GM13977 (cell line): ENCODE measurements around the gene ILF2.

Source experiments
- DNase-seq: peaks from one replicate; pipeline ENCODE4 v3.0.0; 2012; ENCODE audit warnings: low spot score
- CTCF ChIP-seq: IDR thresholded peaks from 2 replicates; pipeline ENCODE4 v1.5.1; 2012; ENCODE audit warnings: mild to moderate bottlenecking, control low read depth; ENCODE audit not compliant: insufficient read depth; ENCODE audit errors: extremely low read depth, missing control alignments
- in situ Hi-C: fragments of 300-500 bp; cut with MboI; formaldehyde crosslinking; loops from one replicate; pipeline ENCODE4 v1.12.0; 2022; ENCODE audit warnings: low sequenced_read_pairs, low pct_unique_long_range_greater_than_20kb, mixed read lengths, inconsistent platforms; ENCODE audit not compliant: unreplicated experiment

Gene ILF2

GRCh38 chr1:153628638-153629342 lies 42.0 kb downstream of the ILF2 start:
- no peak for DNase-seq
- in situ Hi-C loops = no loop called here
- no peak for TF ChIP-seq CTCF

- no peak for DNase-seq
- in situ Hi-C loops = no loop called here
- no peak for TF ChIP-seq CTCF
Measured at GRCh38 chr1:153627715-153628626, 42.8 kb downstream of the ILF2 start, which contains the start of gene S100A1. Gene S100A1, plus strand, starts transcription at chr1:153628434. Its CDS starts 2,088 bp downstream, at chr1:153630522.

- in situ Hi-C loops = no loop called here
- peak; percentile 54 for TF ChIP-seq CTCF
- no peak for DNase-seq
Measured at GRCh38 chr1:153626904-153627714, 43.7 kb downstream of the ILF2 start, which contains the start of gene S100A13. Gene S100A13, minus strand, starts transcription at chr1:153627505. Its CDS starts 1,033 bp downstream, at chr1:153626472.

GRCh38 chr1:153626477-153626903 lies 44.3 kb downstream of the ILF2 start:
- in situ Hi-C loops = no loop called here
- DNase-seq = no peak
- no peak for TF ChIP-seq CTCF

- no peak for TF ChIP-seq CTCF
- no peak for DNase-seq
- in situ Hi-C loops = no loop called here
Measured at GRCh38 chr1:153624965-153625611, 45.7 kb downstream of the ILF2 start.

- TF ChIP-seq CTCF = no peak
- in situ Hi-C loops = no loop called here
- no peak for DNase-seq
Measured at GRCh38 chr1:153623101-153623500, 47.7 kb downstream of the ILF2 start.
